GM15510 (cell line): ENCODE results near the gene IL18BP.

ENCODE experiments used
- POLR2A ChIP-seq: IDR thresholded peaks from 3 replicates; pipeline ENCODE4 v1.6.1; 2011; ENCODE audit warnings: borderline replicate concordance; ENCODE audit not compliant: insufficient read length; ENCODE audit errors: extremely low read depth

IL18BP gene

DNA sequence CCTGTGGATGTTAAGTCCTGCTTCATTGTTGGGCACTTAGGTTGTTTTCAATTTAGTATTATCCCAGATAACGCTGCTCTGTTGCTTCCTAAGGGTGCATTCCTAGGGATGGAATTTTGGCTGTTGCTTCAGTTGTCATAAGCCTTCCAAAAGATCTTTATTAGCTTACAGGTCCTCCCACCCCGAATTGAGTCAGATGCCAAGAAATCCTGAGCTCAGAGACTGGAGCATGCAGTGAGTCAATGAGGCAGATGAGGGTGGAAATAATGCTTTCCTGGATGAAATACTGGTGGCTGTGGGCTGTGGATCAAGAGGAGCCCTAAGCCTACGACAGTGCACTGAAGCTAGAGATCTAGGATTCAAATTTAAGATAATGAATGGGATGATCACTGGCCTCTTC lies 10.7 kb upstream of the IL18BP start:
- no peak for TF ChIP-seq POLR2A

DNA sequence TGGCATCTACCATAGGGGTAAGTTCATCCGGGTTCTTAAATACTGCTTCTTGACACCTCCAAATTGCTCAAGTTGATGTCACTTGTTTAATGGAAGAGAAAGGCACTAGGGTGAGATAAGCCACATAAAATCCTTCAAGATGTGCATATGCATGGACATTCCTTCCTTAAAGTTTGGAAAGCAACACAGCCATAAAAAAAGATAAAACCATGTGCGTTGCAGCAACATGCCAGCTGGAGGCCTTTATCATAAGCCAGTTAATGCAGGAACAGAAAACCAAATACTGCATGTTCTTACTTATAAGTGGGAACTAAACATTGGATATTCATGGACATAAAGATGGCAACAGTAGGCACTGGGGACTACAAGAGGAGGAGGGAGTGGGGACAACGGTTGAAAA lies 8.0 kb upstream of the IL18BP start:
- no peak for TF ChIP-seq POLR2A

DNA sequence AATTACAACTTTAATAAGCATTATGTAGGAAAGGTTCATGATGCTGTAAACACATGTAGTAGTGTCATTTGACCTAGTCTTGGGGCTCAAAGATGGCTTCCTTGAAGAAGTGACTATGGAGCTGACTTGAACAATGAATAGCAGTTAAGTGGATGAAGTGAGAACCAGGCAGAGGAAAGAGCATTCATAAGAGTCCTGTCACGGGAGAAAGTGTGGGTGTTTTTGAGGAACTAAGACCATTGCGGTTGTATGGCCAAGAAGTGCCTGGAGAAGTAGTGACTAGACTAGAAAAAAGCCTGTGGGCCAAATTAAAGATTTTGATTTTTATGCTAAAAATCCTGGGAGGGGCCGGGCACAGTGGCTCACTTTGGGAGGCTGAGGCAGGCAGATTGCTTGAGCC lies 7.2 kb upstream of the IL18BP start:
- TF ChIP-seq POLR2A: no peak

DNA sequence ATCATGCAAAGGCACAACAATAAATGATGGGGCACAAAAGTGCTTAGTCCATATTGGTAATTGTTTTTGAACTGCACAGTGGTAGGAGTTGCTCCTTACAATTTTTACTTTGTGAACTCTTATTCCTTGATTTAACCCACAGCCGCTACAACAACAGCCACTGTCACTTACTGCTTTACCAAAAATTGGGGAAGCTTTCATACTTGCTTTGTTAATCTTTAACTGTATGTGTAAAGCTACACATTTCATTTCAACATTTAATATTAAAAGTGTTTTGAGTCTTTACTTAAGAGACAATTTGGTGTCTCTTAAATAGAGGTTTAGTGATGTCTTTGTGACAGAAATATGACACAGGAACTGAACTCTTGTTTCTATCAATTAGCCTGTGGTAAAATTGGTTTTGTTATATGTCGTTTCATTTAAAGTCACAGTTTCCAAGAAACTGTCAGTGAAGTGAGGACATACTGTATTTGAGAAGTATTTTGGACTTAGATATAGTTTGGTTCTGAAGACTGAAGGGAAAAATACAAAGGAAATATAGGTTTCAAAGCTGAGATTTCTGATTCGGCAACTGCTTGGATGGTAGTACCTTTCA lies 6.5 kb upstream of the IL18BP start:
- no peak for TF ChIP-seq POLR2A

DNA sequence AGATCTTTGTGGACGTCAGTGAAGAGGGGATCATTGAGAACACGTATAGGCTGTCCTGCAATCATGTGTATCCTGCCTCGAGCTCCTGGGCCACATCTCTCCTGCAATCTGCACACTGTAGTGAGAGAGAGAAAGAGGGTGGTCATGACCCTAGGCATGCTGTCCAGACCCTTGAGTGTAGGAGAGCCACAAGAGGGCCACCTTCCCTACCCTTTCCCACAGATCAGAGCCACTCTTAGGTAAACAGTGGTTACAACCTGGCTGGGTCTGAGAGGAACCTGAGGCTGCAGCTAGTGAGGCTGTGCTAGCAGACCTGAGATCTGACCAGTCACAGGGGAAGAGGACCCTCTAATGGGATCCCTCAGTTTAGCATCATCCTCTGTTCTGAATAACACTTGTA lies 3.9 kb upstream of the IL18BP start:
- no peak for TF ChIP-seq POLR2A

DNA sequence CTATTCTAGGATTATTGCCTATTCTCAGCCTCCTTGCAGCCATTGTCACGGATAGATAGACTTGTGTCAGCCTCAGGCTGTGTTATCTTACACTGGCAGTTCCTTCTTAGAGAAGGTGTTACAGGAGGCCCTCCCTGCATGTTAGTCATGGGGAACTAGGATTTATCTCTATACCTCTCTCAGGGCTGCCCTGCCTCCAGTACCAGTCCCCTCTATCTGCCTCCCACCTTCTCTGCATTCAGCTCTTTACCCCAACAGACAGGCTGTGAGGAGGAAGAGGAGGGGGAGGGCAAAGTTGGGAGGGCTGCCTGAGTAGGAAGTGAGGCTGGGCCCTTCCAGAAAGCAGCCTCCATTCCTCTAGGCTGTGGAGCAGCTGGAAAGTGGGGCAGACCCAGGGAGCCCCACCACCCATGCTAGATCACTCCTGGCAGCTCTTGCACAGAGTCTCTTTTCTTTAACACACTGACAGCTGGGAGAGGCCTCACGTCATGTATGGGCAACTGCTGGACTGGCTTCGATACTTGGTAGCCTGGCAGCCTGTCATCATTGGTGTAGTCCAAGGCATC lies 2.9 kb upstream of the IL18BP start:
- TF ChIP-seq POLR2A: no peak

DNA sequence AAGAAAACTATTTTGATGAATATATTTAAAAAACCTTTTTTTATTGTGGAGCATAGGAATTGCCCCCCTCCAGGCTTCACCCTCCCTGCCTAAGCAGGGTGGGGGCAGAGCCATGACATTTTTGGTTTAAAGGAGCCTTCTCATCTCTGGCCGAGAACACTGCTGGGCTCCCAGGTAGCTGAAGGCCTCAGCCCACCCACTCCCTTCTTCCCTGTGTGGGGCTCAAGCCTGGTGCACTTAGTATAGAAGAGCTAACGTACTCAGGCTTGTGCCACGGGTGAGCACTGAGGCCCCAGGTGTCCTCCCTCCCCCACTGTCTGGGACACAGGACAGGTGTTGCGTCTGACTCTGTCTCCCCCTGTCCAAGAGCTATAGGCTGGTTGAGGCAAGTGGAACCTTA lies 2.2 kb upstream of the IL18BP start:
- no peak for TF ChIP-seq POLR2A

DNA sequence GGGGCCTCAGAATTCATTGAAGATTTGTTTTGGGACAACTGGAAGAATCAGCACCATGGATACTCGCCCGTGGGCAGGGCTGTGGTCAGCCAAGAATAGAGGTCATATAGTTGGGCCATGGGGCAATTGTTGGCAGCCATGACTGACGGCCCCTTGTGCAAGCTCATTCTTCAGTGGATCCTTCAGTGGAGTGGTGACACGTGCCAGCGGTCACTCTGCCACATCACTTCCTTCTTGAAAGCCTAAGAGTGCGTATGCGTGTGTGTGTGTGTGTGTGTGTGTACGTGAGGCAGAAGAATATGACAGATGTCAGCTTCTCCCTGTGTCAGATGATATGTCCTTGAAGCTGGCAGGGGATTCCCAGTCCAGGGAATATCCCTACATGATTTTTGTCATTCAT lies 1.8 kb upstream of the IL18BP start:
- no peak for TF ChIP-seq POLR2A

DNA sequence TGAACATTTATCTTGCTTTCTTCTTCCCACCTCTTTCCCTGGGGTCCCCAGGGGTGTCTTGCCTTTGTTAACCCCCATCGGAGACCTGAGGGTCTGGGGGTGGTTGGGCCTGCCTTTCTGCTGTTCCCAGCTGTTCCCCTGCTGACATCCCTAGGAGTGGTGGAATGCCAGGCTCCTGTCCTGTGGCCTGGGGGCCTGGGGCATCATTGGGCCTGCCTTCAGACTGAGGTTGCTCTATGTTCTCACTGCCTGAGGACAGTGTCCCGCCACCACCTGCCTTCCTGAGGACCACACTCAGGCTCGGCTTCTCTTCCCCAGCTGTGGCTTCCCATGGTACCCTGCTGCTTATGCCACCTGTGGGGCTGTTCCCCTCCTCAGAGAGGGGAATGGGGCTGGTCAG lies 1.1 kb upstream of the IL18BP start:
- TF ChIP-seq POLR2A: no peak

DNA sequence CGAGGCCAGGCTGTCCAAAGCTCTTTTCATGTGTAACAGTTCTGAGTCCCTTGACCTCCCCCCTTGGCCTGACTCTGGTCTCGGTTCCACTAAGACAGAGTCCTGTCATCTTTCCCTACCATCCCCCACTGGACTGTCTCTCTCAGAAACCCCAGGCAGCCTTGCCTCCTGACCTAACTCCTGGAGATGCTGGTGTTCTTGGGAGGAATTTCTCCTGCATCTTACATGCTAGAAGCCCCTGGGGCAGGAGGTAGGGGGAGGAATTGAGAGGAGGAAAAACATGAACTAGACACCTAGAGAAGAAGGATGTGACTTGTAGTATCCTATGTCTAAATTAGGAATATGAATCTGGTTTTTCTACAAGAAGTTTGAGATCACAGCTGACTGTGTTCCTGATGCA lies 648 bp upstream of the IL18BP start:
- no peak for TF ChIP-seq POLR2A

DNA sequence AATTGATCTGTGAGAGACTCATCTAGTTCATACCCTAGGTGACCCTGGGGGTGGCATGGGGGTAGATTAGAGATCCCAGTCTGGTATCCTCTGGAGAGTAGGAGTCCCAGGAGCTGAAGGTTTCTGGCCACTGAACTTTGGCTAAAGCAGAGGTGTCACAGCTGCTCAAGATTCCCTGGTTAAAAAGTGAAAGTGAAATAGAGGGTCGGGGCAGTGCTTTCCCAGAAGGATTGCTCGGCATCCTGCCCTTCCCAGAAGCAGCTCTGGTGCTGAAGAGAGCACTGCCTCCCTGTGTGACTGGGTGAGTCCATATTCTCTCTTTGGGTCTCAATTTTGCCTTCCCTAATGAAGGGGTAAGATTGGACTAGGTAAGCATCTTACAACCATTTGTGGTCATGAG lies 653 bp downstream of the IL18BP start:
- no peak for TF ChIP-seq POLR2A

DNA sequence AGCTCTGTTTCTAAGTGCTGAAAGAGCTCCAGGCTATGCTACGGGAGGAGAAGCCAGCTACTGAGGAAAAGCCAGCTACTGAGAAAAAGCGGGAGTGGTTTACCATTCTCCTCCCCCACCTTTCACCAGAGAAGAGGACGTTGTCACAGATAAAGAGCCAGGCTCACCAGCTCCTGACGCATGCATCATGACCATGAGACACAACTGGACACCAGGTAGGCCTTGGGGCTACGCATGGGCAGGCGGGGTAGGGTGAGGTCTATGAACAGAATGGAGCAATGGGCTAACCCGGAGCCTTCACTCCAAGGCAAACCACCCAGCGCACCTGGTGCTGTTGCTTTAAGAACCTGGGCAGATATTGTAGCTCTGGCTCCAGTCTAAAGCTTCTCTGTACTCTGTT lies 1.1 kb downstream of the IL18BP start:
- no peak for TF ChIP-seq POLR2A

DNA sequence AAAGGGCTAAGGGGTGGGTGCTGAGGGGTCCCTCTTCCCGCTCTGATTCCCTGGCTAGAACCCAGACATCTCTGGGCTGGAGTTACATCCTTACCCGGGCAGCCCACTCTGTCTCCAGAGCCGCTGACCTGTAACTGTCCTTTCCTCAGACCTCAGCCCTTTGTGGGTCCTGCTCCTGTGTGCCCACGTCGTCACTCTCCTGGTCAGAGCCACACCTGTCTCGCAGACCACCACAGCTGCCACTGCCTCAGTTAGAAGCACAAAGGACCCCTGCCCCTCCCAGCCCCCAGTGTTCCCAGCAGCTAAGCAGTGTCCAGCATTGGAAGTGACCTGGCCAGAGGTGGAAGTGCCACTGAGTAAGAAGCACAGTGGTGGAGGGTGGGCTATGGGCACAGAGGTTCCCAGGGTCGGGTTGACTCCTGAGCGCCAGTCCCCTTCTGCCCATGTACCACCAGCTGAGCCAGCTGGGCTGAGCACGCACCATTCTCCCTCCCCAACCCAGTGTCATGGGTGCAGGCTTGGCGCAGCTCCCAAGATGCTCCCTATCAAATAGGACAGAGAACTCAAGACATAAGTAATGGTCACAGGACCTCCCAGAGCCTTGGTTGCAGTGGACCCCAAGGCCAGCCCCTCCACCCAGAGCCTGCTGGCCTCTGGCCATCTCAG lies 1.6 kb downstream of the IL18BP start:
- TF ChIP-seq POLR2A: no peak

DNA sequence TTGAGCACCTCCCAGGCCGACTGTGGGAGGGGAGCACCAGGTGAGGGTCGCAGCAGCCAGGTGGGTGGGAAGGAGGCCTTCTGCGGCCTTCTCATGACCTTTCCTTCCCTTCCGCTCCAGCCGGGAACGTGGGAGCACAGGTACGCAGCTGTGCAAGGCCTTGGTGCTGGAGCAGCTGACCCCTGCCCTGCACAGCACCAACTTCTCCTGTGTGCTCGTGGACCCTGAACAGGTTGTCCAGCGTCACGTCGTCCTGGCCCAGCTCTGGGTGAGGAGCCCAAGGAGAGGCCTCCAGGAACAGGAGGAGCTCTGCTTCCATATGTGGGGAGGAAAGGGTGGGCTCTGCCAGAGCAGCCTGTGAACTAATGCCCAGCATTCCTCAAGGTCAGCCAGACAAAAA lies 2.6 kb downstream of the IL18BP start:
- TF ChIP-seq POLR2A: no peak

DNA sequence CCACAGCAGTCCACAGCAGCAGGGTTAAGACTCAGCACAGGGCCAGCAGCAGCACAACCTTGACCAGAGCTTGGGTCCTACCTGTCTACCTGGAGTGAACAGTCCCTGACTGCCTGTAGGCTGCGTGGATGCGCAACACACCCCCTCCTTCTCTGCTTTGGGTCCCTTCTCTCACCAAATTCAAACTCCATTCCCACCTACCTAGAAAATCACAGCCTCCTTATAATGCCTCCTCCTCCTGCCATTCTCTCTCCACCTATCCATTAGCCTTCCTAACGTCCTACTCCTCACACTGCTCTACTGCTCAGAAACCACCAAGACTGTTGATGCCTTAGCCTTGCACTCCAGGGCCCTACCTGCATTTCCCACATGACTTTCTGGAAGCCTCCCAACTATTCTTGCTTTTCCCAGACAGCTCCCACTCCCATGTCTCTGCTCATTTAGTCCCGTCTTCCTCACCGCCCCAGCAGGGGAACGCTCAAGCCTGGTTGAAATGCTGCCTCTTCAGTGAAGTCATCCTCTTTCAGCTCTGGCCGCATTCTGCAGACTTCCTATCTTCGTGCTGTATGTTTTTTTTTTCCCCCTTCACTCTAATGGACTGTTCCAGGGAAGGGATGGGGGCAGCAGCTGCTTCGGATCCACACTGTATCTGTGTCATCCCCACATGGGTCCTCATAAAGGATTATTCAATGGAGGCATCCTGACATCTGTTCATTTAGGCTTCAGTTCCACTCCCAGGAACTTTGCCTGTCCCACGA lies 3.3 kb downstream of the IL18BP start:
- no peak for TF ChIP-seq POLR2A
